ENCODE results near the gene ZFP3. TPM values are rescaled to one million over a fixed set of nuclear protein-coding genes. Genes with fewer than 3 reads are reported as not detected.

Gene ZFP3
- total RNA-seq, 2 donors from 2014 or later = 7.2 to 7.4 TPM

DNA sequence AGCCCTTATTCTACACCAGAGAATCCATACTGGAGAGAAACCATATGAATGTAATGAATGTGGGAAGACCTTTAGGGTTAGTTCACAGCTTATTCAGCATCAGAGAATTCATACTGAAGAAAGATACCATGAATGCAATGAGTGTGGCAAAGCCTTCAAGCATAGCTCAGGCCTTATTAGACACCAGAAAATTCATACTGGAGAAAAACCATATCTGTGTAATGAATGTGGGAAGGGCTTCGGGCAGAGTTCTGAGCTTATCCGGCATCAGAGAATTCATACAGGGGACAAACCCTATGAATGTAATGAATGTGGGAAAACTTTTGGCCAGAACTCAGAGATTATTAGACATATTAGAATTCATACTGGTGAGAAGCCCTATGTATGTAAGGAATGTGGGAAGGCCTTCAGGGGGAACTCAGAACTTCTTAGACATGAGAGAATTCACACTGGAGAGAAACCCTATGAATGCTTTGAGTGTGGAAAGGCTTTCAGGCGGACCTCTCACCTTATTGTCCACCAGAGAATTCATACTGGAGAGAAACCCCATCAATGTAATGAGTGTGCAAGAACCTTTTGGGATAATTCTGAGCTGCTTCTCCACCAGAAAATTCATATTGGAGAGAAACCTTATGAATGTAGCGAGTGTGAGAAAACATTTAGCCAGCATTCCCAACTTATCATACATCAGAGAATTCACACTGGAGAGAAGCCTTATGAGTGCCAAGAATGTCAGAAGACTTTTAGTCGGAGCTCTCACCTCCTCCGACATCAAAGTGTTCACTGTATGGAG, 14.1 kb downstream of the ZFP3 start:
- no peaks in the 10 kb centered on the region for H3K4me1 ChIP-seq
- H3K27ac ChIP-seq = no peak overlapping the region
- H3K4me3 ChIP-seq = no peak overlapping the region
- TF ChIP-seq CTCF (IDR thresholded peaks at IDR 0.05) = no peak
- H3K9me3 ChIP-seq = peaks cover 59 to 100% of the 10 kb centered on the region in 2 donors
- no peak for DNase-seq (ENCODE audit: low spot score)
- no peaks in the 10 kb centered on the region for H3K27me3 ChIP-seq
- H3K36me3 ChIP-seq = peaks cover 63% of the 10 kb centered on the region

DNA sequence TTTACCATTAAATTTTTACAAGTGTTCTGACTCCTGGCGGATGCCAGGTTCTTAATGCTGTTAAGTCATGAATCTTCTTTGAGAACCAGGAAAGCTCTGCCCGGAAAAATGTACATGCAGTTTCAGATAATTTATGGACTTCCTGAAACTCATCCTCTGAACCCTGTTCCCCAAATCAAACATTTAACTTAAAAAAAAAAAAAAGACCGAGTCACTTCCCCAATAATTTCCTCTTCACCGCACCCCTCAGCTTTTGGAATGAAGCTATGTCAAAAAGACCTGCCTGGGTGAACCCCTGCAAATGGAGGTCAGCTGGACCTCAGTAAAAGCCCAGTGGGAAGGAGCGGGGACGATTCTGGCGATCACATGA, 18.4 kb downstream of the ZFP3 start:
- H3K27me3 ChIP-seq = no peaks in the 10 kb centered on the region
- TF ChIP-seq CTCF (IDR thresholded peaks at IDR 0.05) = no peak
- H3K4me3 ChIP-seq = peak overlapping the region; percentile 44 to 51
- H3K27ac ChIP-seq = peak overlapping the region; percentile 37 to 82
- no peak for DNase-seq (ENCODE audit: low spot score)
- H3K36me3 ChIP-seq = peaks cover 21% of the 10 kb centered on the region
- peaks cover 27 to 59% of the 10 kb centered on the region in 2 donors for H3K9me3 ChIP-seq
- H3K4me1 ChIP-seq = no peaks in the 10 kb centered on the region

GRCh38 chr17:5097101-5097834, 19.0 kb downstream of the ZFP3 start:
- H3K27me3 ChIP-seq = no peaks in the 10 kb centered on the region
- peak overlapping the region; percentile 44 to 51 for H3K4me3 ChIP-seq
- H3K27ac ChIP-seq = peak overlapping the region; percentile 37 to 82
- TF ChIP-seq CTCF (IDR thresholded peaks at IDR 0.05) = no peak
- H3K36me3 ChIP-seq = peaks cover 16% of the 10 kb centered on the region
- peaks cover 22 to 54% of the 10 kb centered on the region in 2 donors for H3K9me3 ChIP-seq
- H3K4me1 ChIP-seq = no peaks in the 10 kb centered on the region
- DNase-seq (ENCODE audit: low spot score) = peak; percentile 61

DNA sequence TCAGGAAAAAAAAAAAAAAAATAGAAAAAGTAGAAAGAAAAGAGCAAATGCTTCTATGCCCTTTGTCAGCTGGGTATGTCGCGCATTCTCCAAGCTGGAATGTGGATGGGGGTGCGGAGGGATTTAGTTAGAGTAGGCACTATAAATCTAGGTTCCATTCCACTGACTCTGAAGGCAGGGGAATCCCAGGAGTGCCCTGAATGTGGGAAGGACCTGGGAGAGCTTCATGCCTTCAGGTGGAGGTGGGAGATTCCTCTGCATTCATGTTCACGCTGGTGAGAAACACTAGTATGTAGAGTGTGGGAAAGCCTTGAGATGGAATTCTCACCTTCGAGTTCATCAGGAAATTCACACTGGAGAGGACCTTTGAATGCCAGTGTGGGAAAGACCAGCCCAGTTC, 21.0 kb downstream of the ZFP3 start:
- TF ChIP-seq CTCF (IDR thresholded peaks at IDR 0.05) = no peak
- Histone ChIP-seq H3K27me3 (no peaks in the 10 kb centered on the region), H3K36me3 (no peaks in the 10 kb centered on the region), H3K27ac (no peak overlapping the region), H3K9me3 (peaks cover 2 to 34% of the 10 kb centered on the region in 2 donors), H3K4me1 (no peaks in the 10 kb centered on the region), H3K4me3 (no peak overlapping the region)
- no peak for DNase-seq (ENCODE audit: low spot score)

DNA sequence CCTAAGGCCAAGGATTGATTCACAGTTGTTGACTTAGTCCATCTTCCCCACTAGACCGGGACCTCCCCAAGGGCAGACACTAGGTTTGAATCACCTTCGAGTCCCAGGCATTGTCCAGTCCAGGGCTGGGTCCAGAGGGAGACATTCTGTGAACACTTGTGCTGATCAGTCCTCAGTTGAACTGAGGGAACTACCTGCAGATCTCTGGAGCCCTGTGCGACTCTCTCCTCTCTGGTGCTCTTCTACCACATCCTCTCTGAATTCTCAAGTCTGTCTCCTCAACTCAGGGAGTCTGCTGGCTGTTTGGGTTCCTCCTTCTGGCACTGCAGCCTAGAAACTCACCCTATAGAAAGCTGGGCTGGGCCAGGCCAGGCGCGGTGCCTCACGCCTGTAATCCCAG, 22.6 kb downstream of the ZFP3 start:
- DNase-seq (ENCODE audit: low spot score) = no peak
- TF ChIP-seq CTCF (IDR thresholded peaks at IDR 0.05) = no peak
- Histone ChIP-seq H3K9me3 (peaks cover 0 to 18% of the 10 kb centered on the region in 2 donors), H3K27me3 (no peaks in the 10 kb centered on the region), H3K36me3 (peaks cover 9% of the 10 kb centered on the region), H3K27ac (no peak overlapping the region), H3K4me3 (no peak overlapping the region), H3K4me1 (no peaks in the 10 kb centered on the region)
